Measurements from ENCODE around the gene MRTFA.

The MRTFA gene

DNA sequence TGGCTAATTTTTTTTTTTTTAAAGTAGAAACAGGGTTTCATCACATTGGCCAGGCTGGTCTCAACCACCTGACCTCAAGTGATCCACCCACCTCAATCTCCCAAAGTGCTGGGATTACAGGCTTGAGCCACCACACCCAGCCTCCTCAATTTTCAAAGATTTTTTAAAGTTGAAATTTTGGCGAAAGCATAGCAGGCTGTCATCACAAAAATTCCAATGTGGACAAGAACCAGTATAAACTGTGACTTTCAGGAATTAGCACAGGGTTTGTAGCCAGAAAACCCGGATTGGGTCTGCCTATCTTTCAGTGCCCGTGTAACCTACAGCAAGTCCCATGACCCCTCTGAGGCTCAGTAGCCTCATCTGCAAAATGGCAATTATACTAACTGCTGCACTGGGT, 185.9 kb downstream of the MRTFA start:
- no peak for DNase-seq

DNA sequence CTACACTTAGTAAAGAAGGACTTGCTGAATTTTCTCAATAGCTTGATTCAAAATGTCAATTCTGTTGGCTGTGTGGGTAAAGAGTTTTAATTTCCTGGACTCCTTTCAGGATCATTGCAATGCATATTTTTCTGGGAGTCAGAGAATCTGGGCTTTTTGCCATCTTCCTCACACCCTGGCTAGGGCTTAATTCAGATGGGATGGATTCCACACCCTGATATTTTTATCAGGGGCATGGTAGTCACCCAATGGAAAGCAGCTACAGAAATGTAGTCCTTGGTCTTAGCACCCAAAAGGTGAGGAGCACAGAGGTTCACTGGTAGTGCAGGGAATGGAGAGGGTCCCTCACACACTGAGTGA, 186.9 kb downstream of the MRTFA start:
- no peak for DNase-seq

DNA sequence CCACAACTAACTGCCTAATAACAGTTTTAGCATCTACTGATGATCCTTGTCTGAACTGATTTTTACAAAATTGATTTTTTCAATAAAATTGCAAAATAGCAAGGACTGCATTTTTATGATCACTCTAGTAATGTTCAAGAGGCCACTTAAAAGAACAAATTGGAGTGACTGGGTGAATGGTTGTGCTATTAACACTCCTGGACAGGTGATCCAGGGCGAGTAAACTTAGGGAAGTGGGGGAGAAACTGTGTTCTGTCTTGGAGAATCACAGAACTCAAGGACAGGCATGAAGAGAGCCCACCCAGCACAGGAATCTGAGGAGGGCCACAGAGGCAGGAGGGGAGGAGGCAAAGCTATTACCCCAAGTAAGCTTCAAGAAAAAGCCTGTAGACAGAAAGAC, 190.3 kb downstream of the MRTFA start:
- DNase-seq, result no peak

DNA sequence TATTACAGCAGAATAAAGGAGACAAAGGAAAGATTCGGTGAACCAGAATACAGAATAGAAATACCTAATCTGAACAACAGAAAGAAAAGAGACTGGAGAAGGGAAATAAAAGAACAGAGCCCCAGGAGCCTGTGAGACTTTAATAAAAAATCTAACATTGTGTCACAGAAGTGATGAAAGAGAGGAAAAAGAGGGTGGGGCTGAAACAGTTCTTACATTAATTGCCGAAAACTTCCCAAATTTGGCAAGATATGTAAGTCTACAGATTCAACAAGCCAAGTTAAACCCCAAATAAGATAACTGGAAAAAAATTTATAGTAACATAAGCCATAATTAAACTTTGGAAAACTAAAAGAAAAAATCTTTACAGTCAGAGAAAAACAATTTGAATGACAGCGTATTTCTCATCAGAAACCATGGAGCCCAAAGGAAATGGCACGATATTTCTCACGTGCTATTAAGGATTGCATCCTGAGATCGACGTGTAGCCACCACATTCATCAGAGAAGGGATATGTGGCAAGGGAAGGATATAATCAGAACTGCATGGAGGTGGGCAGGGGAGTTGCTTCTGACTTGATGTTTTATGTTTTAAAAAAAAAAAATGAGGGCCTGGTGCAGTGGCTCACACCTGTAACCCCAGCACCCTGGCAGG, 192.2 kb downstream of the MRTFA start:
- DNase-seq, result no peak

DNA sequence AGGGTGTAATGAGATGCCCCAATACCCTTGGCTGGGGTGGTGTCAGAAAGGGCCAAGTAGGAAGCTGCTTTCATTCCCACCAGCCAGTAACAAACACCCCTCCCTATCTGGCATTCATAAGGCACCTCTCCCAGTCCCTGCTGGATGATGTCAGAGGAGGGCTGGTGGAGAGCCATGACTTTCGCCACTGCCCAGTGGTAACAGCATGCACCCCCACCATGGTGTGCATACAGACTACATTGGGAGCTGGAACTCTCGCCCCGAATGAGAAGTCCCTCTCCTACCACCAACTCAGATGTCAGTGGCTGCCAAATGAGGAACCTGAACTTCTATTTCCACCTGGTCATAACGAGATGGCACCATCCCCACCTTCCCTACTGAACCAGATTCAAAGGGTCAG, 192.8 kb downstream of the MRTFA start:
- DNase-seq, result no peak

DNA sequence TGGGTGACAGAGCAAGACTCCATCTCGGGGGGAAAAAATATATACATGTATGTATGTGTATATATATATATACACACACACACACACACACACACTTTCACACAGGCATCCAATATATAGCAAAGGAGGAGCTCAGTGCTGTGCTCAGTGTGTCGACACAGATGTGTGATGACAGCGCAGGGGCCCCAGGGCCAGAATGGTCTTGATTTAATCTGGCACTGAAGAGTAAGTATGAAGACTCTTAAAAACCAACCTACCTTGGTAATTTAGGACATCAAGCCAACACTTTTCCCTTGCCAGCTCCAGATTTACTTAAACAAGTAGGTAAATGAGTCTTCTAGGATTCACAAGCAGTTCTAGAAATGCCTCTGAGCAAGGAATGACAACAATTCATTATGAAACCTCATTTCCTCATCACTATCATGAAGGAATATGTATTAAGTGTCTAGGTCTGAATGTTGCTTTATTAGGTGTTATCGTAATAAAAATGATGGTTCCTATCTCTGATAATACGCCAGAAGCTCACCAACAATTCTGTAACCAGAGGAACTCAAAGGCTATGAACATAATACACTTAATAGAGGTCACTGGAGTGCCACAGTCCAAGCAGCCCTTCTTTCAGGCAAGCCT, 194.6 kb downstream of the MRTFA start:
- no peak for DNase-seq

DNA sequence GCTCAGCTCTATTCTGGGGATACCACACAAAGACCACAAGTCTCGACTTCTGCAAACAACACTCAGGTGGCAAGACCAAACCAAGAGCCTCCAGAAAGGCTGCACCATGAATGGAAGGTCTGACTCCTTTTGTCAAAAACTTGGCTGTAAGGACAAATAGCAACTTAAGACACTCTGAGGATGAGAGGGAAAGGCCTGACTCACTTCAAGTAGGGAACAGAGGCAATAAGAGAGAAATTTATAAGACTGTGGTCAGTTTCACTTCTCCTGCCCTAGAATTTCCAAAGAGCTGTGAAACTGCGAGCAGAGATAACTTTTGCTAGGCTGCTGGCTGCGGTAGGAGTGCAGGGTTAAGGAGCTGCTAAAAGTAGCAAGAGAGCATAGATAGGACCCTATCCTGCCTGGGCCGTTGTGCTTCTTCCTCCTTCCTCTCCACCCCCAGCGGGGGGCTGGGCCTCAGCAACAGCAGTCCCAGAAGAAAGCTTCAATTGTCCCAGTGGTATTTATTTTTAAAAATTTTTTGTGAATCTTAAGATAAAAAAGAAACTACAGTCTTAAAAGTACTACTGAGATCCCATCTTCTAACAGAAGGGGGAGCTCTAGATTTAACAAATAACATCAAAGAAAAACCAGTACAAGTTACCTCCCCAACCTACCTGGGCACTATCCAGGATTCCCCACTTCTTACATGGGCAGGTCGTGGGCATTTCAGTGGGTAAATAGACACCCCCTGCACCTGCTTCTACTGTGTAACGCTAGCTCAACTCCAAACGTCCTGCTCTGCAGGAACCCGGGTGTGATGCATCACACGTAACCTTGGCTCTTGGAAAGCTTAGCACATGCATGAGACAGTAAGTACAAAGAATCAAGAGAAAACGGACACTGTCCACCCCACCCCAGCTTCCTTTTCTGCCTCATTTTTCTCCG, 199.8 kb downstream of the MRTFA start:
- no peak for DNase-seq

DNA sequence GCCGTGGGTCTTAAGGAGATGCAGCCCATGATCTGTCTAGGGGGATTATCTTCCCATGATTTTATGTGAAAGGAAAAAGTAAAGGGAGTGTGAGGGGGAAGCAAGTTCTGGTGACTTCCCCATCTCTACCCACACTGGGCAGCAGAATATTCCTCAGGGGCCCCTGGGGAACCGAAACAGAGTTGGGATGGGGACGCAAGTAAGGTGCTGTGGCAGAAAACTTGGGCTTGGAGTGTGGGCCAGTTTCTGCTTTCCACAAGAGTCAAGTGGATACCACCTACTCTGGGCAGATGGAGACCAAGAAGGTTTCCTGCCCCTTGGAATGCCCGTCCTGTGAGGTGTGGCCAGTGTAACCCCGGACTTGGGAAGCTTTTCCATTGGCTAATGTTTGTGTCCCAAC, 201.8 kb downstream of the MRTFA start:
- no peak for DNase-seq

DNA sequence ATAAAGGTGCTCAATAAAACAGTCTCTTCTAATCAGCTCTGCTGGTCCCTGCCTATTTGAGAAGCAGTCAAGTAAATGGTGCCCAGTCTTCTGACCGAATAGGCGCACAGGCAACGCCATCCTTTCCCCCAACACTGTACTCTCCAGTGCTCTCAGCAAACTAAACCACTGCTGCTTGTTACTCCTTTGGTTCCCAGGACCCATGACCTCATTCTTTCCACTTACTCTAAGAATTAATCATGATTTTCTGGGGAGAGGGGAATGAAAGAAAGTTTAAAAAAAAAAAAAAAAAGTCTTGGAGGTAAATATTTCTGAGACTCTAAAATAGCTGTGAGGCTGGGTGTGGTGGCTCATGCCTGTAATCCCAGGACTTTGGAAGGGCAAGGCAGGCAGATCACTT, 202.4 kb downstream of the MRTFA start:
- DNase-seq, result no peak

DNA sequence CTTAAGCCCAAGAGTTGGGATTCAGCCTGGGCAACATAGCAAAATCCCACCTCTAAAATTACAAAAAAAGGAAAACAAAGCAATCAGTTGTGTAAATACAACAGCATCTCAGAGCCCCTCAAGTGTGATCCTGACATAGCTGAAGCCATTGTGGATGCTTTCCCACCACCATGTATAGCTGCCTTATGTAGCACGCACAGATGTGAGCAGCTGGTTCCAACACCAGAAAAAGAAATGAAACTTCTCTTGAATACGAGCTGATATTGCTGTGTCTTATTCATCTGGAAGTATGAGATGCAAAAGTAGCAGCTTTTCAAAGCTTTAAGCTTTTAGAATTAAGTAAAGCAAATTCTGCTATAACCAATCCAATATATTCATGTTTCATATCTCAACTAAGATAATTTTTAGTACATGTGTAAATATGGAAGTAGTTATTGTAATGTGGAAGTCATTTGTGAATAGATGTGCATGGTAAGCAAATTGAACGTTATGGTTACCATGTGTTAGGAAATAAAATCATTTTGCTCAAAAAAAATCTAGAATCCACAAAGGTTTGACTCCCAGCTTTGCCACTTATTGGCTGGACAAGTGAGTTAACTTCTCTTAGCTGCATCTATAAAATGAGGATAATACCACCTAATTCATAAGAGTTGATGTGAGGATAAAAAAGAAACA, 203.0 kb downstream of the MRTFA start:
- no peak for DNase-seq

DNA sequence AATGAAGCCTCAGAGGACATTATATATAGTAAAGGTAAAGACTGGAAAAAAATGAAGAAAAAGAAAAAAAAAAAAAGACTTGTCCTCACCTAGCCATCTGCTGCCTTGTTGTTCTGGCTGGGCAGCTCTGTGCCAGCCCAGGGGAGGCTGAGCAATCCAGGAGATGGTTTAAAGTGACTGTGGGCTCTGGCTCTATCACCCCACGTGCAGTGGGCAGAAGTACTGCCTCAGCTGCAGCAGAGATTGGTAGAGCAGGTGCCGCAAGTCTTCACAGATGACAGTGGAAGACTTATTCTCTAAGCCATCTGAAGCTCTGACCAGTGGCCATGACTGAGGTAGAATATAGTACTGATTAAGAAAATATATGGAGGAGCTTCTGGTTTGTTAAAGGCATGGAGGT, 203.9 kb downstream of the MRTFA start:
- no peak for DNase-seq

DNA sequence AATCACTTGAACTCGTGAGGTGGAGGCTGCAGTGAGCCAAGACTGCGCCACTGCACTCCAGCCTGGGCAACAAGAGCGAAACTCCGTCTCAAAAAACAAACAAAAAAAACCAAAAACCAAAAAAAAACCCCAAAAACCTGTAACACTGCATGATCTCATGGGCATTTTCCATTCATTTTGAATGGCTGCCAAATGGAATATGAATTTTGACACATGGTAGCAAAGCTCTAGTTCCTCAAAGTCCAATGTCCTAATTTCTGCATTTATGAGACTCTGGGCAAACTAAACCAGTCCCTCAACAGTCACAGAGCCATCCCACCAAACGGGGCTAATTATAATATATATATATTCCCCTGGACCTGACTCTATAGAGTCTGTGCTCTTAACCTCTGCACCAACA, 204.4 kb downstream of the MRTFA start:
- no peak for DNase-seq

DNA sequence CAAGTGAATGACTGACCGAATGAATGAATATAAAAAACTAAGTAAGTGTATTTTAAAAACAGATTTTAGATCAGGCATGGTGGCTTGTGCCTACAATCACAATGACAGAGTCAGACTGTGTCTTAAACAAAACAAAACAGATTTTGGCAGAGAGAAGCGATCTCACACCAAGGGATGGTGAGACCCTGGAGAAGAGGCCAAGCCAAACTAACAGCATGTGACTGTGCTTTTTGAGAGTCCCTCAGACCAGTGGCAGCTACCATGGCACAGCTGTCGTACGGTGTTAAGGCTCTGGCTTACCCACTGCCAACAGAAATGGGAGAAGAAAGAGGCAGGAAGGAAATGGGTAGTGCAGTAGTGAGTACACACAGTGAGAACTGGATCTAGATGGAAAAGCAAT, 205.5 kb downstream of the MRTFA start:
- DNase-seq, result no peak

DNA sequence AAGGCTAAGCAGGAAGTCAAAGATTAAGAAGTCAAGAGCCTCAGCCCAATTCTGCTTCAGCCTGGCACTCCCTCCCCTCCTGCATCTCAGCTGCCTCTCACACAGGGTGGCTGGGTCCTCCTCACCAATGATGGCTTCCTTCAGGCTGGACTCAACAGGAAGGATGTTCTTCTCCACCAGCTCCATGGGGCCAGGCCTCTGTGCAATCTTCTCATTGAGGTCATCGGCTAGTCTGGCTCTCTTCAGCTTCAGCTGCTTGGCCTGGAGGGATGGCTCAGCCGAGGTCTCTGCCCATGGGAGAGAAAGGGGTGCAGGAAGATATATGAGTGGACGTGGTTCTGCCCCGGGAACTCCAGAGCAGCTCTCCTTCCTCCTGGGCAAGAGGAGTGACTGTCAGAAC, 207.0 kb downstream of the MRTFA start:
- DNase-seq, result no peak

DNA sequence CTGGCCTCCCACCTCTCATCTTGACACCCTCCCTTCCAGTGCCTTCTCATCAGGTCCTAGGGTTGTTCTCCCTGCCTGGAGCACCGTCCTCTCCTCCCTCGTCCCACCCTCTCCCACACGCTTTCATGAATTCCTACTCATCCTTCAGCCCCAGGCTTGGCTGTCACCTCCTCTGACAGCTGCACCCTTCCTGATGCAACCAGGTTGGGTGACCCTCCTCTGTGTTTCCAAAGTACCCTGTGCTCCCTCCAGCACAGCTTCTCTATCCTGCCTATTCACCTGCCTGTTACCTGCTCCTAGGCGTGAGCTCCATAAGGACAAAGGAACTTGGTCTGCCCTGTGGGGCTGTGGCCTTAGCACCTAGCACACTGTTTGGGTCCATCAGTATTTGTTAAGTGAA, 207.7 kb downstream of the MRTFA start:
- no peak for DNase-seq

DNA sequence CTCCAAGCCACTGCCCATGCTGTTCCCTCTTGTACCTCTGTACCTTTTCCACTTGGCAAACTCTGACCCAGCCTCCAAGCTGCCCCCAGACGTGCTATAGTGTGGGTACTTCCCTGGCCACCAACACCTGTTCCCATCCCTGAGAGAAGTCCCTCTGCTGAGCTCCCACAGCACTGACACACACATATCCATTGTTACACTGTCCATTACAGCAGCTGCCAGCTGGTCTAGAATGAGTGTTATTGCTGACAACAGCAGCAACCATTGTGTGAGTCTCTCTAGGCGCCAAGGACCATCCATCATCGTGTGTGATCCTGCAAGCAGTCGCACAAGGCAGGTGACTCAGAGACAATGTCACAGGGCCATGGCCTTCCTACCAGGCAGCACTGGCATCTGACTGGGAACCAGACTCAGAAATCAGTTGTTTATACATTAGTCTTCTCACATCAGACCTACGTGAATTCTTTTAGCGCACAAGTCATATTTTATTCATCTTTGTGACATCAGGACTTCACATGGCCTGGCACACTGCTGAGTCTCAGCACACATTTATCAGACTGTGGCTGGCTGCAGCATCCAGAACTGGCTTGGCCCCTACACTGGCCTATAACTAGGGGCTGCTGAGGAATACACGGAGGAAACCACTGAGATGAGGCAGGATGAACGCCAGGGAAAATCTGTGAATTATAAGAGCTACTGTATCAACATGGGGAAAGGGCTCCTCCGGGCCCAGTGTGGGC, 209.8 kb downstream of the MRTFA start:
- peak; percentile 37 for DNase-seq

DNA sequence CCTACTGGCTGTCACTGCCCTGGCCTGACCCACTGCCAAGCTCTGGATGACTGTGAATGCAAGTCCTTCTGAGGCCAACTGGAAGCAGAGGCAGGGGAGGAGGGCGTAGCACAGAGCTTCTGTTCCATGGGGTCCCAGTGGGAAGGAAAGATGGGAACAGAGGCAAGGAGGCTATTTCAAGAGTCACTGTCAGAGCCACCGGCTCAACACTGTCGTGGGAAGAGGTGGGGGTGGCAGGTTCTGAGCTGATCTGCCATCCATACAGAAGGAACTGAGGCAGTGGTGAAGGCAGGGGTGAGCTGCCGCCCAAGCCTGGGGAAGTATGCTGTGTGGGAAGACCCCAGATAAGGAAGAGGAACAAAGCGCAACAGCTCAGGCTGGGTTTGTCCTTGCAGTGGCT, 211.4 kb downstream of the MRTFA start:
- no peak for DNase-seq

DNA sequence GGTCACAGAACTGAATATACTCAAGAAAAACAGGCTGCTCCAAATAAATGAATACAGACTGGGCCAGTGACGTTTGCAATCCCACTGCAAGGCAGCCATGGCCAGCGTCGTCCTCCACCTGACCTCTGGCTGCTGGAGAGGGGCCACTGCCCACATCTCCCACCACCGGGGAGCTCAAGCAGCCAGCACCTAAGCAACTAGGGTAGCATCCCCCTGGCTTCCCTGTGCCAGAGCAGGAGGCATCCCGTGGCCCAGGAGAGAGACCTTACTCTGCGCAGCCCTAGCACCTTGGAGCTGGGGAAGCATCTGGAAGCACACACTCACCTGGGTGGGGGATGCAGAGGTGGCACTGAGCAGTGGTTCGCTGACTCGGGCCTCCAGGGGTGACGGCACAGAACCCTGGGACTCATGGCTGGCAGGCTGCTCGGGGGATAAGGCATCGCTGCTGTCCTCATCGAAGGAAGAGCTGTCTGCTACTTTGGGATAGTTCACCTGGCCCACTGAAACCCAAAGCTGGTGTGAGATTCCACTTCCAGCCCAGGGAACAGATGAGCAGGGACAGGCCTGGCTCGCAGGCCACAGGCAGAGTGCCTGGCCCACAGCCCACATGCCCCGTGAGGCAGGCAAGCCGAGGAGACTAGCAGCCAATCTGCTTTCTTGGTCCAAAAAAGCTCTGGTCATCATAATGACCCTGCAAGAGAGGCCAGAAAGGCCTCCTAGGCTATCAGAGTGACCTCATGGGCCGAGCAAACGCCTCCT, 212.5 kb downstream of the MRTFA start:
- no peak for DNase-seq

DNA sequence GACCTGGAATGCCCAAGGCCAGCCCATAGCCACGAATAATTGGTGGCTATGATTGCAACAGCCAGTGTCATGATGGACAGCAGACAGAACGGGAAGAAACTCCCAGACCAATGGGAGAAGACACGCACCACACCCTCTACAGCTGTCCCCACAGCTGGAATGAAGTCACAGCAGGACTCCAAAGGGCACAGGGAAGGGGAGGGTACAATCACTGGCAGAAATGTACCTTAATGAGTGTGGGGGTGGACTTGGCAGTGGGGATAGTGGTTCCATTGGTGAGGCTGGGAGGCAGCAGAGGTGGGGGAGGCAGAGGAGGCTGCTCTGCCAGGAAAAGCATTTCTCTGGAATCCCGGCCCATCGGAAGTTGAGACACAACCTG, 213.2 kb downstream of the MRTFA start:
- DNase-seq, result no peak

DNA sequence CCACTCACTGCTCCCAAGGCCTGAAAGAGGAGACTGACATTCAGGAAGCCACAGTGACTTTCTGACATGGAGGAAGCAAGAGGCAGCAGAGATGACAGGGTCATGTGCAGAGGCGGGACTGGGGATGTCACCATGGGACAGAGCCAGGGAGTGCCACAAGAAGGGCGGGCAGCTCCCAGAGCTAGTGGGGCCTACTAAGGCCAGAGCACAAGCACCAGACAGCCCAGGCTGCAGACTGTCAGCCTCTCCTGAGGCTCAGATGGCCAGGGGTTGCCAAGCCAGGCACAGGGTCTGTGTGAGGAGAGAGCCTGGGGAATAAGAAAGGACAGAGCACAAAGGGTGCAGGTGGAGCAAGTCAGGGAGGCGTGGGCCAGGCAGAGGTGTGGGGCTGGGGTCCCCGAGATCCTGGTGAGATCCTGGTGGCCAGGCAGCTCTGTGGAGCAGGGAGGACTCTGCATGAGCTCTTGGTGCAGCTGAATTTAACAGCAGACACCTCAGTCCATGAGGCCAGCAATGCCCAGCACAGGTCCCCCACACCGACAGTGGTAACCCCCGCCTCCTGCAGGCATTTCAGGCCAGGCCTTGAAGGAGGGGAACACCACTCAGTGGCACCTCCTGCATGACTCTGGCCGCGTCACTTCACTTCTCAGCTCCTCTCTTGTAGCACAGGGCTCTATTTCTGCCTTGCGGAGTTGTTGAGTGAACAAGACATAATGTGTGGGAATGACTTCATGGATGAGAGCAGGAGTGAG, 213.8 kb downstream of the MRTFA start:
- DNase-seq, result no peak

DNA sequence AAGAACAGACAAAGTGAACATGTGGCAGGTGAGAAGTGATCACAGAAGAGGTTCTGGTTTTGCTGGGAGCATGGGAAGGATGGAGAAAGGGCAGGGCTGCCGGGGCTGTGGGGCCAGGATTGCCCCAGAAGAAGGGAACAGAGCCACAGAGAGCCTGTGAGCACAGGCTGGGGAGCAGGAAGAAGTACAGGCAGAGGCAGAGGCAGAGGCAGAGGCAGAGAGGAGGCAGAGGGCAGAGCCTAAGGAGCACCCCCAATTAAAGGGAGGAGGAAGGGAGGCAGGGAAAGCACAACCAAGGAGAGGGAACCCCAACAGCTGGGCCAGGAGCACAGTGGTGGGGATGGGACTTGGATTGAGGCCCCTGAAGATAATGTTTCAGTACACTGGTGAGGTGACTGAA, 214.6 kb downstream of the MRTFA start:
- no peak for DNase-seq

DNA sequence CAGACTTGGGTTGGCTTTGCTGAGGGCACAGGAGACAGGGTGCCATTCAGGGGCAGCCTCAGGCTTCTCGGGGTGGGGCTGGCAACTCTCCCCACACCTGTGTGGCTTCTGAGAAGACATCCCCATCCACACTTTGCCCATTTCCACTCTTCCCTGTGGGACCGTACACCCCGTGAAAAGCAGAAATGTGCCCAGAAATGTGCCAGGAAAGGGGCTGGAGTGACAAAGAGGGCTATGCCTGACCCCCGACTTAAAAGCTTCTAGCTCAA, 215.5 kb downstream of the MRTFA start:
- no peak for DNase-seq

Data from NCI-H1417 treated with DMSO at 0.1 percent for 48 hours (cell line).